SU-DHL-6 (cell line): Measurements from ENCODE around the gene TGFBRAP1.

ENCODE experiments used
- EZH2phosphoT487 ChIP-seq: fragments of 200-600 bp; sonication (generic), shearing (Covaris generic); conservative IDR thresholded peaks from 2 replicates; pipeline ENCODE4 v1.6.1; 2018; ENCODE audit warnings: mild to moderate bottlenecking, antibody characterized with exemption, low read length, moderate library complexity, mixed read lengths
- TF ChIP-seq, protein P1 (sequence below): fragments of 200-600 bp; sonication (generic); IDR thresholded peaks from one replicate; pipeline ENCODE4 v1.5.1; 2017; ENCODE audit warnings: antibody characterized with exemption, mild to moderate bottlenecking, low read length, moderate library complexity; ENCODE audit not compliant: insufficient read depth, poor library complexity, severe bottlenecking

DNA sequence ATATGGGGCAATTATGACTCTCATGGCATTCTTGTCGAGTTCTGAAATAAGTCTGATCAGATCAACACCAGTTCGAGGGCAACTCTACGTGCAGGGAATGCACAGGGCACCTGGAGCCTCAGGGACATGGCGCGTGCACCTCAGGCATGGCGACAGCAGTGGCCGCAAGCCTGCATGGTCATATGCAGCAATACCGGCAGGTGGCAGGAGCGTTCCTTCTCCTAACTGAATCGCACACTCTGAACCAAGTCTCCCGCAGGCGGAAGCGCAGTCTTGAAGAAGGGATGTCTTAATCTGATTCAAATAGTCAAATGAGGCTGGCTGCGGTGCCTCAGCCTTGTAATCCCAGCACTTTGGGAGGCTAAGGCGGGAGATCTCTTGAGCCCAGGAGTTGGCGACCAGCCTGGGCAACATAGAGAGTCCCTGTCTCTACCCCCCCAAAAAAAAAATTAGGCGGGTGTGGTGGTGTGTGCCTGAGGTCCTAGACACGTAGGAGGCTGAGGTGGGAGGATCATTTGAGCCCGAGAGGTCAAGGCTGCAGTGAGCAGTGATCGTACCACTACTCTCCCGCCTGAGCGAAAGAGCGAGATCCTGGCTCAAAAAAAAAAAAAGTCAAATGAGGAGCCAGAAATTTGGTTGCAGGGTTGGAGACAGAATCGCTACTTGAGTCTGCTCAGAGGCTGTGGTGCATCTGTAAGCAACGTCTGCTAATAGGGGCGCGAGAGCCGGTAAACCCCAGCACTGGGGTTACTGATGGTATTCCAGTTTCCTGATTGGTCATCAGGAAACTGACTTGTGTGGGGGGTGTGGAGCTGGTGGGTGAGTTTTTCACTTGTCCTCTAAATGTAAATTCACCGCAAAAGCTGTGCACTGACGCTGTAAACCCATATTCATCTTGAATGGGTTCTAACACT is 40.5 kb upstream of the TGFBRAP1 start:
- TF ChIP-seq, protein P1, sequence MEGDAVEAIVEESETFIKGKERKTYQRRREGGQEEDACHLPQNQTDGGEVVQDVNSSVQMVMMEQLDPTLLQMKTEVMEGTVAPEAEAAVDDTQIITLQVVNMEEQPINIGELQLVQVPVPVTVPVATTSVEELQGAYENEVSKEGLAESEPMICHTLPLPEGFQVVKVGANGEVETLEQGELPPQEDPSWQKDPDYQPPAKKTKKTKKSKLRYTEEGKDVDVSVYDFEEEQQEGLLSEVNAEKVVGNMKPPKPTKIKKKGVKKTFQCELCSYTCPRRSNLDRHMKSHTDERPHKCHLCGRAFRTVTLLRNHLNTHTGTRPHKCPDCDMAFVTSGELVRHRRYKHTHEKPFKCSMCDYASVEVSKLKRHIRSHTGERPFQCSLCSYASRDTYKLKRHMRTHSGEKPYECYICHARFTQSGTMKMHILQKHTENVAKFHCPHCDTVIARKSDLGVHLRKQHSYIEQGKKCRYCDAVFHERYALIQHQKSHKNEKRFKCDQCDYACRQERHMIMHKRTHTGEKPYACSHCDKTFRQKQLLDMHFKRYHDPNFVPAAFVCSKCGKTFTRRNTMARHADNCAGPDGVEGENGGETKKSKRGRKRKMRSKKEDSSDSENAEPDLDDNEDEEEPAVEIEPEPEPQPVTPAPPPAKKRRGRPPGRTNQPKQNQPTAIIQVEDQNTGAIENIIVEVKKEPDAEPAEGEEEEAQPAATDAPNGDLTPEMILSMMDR, result peak; percentile 58
- no peak for TF ChIP-seq EZH2phosphoT487
